ENCODE data around the gene PRSS53. TPM values are rescaled to one million over a fixed set of nuclear protein-coding genes. Genes with fewer than 3 reads are reported as not detected.

The PRSS53 gene
- total RNA-seq, 1 experiment from 2014 or later, result 3.8 TPM

- Histone ChIP-seq H3K4me2 (ENCODE audit: low read length) (peak overlapping the region; percentile 88; the same call in 1 of the 2 replicates), H3K4me3 (ENCODE audit: low read length) (no peak overlapping the region)
- no TSS peak for BruUV-seq (replicated peaks)
These were observed 20.9 kb upstream of the PRSS53 start for GRCh38 chr16:31109622-31110021.

DNA sequence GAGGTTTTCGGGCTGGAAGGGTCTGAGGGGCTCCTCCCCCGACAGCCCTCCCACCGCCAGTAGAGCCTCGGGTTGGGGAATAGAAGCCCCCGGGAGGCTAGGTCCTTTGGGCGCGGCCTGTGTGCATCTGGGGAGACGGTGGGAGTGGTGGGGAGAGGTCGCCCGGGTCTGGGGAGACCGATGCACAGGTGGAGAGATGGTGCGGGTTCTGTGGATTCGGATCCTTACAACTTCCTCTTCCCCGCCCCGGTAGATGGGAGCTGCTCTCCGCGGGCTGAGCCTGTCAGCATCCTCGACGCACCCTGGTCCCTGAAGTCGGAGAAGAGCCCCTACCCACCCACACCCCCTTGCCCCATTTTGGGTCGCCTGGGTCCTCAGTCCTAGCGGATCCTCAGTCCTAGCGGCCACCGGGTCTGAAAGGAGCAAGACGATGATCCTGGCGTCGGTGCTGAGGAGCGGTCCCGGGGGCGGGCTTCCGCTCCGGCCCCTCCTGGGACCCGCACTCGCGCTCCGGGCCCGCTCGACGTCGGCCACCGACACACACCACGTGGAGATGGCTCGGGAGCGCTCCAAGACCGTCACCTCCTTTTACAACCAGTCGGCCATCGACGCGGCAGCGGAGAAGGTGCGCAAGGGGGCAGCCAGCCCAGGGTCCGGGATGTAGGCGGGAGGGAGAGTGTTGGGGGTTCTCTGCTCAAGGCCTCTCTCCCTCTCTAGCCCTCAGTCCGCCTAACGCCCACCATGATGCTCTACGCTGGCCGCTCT is 20.2 kb upstream of the PRSS53 start:
- ChIA-PET POLR2A (ENCODE audit: unreplicated experiment) (no interaction called here), CTCF (no interaction called here)
- Histone ChIP-seq H3K4me3 (ENCODE audit: low read length) (peak overlapping the region; percentile 86), H3K9me3 (ENCODE audit: low read length) (no peaks in the 10 kb centered on the region), H3K36me3 (ENCODE audit: low read depth, low read length) (peaks cover 9% of the 10 kb centered on the region; the same call in 1 of the 2 replicates), H3K9ac (ENCODE audit: low read length) (peak overlapping the region; percentile 86), H4K20me1 (ENCODE audit: low read length) (no peaks in the 10 kb centered on the region), H3K79me2 (ENCODE audit: low read length) (peaks cover 15% of the 10 kb centered on the region), H3K27me3 (ENCODE audit: low read length) (no peaks in the 10 kb centered on the region), H3K4me1 (ENCODE audit: insufficient read depth, low read length) (peaks cover 23% of the 10 kb centered on the region), H3K9me2 (replicated peaks; ENCODE audit: low read length) (no peaks in the 10 kb centered on the region), H3K4me2 (ENCODE audit: low read length) (peak overlapping the region; percentile 88), H2AFZ (ENCODE audit: low read length) (peak overlapping the region; percentile 93; the same call in 1 of the 2 replicates), H3K27ac (ENCODE audit: low read length) (no peak overlapping the region), H3F3A (ENCODE audit: low read length, unreplicated experiment) (no peaks in the 10 kb centered on the region)
- ATAC-seq, result no peak
- TF ChIP-seq EZH2phosphoT487 (IDR thresholded peaks at IDR 0.05; ENCODE audit: borderline replicate concordance, low read length), result no peak
- TF ChIP-seq EZH2 (IDR thresholded peaks at IDR 0.05; ENCODE audit: low read length, unreplicated experiment), result no peak
- TF ChIP-seq, protein P1, sequence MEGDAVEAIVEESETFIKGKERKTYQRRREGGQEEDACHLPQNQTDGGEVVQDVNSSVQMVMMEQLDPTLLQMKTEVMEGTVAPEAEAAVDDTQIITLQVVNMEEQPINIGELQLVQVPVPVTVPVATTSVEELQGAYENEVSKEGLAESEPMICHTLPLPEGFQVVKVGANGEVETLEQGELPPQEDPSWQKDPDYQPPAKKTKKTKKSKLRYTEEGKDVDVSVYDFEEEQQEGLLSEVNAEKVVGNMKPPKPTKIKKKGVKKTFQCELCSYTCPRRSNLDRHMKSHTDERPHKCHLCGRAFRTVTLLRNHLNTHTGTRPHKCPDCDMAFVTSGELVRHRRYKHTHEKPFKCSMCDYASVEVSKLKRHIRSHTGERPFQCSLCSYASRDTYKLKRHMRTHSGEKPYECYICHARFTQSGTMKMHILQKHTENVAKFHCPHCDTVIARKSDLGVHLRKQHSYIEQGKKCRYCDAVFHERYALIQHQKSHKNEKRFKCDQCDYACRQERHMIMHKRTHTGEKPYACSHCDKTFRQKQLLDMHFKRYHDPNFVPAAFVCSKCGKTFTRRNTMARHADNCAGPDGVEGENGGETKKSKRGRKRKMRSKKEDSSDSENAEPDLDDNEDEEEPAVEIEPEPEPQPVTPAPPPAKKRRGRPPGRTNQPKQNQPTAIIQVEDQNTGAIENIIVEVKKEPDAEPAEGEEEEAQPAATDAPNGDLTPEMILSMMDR (conservative IDR thresholded peaks at IDR 0.05; ENCODE audit: low read depth, low read length), result no peak
- intact Hi-C loops (cut with micrococcal nuclease), result no loop called here
- DNase-seq, result no peak
- TSS peak; percentile 37 for BruUV-seq (replicated peaks)

More at GRCh38 chr16:31109622-31110021, 20.9 kb upstream of the PRSS53 start:
- TF ChIP-seq EZH2phosphoT487 (IDR thresholded peaks at IDR 0.05; ENCODE audit: borderline replicate concordance, low read length) (no peak), EZH2 (IDR thresholded peaks at IDR 0.05; ENCODE audit: low read length, unreplicated experiment) (no peak)
- TF ChIP-seq, protein P1 (conservative IDR thresholded peaks at IDR 0.05; ENCODE audit: low read depth, low read length), result no peak
- Histone ChIP-seq H3K9me3 (ENCODE audit: low read length) (no peaks in the 10 kb centered on the region), H3K4me1 (ENCODE audit: insufficient read depth, low read length) (peaks cover 23% of the 10 kb centered on the region), H3K36me3 (ENCODE audit: low read depth, low read length) (peaks cover 9% of the 10 kb centered on the region; the same call in 1 of the 2 replicates), H2AFZ (ENCODE audit: low read length) (no peak overlapping the region), H3F3A (ENCODE audit: low read length, unreplicated experiment) (no peaks in the 10 kb centered on the region), H3K27ac (ENCODE audit: low read length) (no peak overlapping the region), H4K20me1 (ENCODE audit: low read length) (no peaks in the 10 kb centered on the region), H3K79me2 (ENCODE audit: low read length) (peaks cover 15% of the 10 kb centered on the region), H3K9me2 (replicated peaks; ENCODE audit: low read length) (no peaks in the 10 kb centered on the region), H3K27me3 (ENCODE audit: low read length) (no peaks in the 10 kb centered on the region), H3K9ac (ENCODE audit: low read length) (no peak overlapping the region)
- ATAC-seq (no peak), DNase-seq (no peak)
- ChIA-PET CTCF (no interaction called here), POLR2A (ENCODE audit: unreplicated experiment) (no interaction called here)
- intact Hi-C loops (cut with micrococcal nuclease), result no loop called here
